Dendritic cell treated with granulocyte-macrophage colony-stimulating factor and Interleukin-4, amounts not matched to agents 40 ng/mL and 50 ng/mL, for 4 days (primary cell): ENCODE results near the gene DNAL1.
"Not testable (repeated sequence)": the region's sequence is repeated elsewhere in the genome, so short reads cannot be mapped to it uniquely, and the experiment has no call there.

Source experiments
- H3K27ac Mint-ChIP-seq: one replicate; pipeline ENCODE4 v1.8.0; 2022; ENCODE audit warnings: mild to moderate bottlenecking, mixed read lengths
- H3K27me3 Mint-ChIP-seq: one replicate; pipeline ENCODE4 v1.8.0; 2022; ENCODE audit warnings: mild to moderate bottlenecking, mixed read lengths
- H3K36me3 Mint-ChIP-seq: one replicate; pipeline ENCODE4 v1.8.0; 2022; ENCODE audit warnings: low read depth, mixed read lengths
- H3K4me1 Mint-ChIP-seq: one replicate; pipeline ENCODE4 v1.8.0; 2022; ENCODE audit warnings: low read depth, mixed read lengths
- H3K4me3 Mint-ChIP-seq: one replicate; pipeline ENCODE4 v1.8.0; 2022; ENCODE audit warnings: mild to moderate bottlenecking, moderate library complexity, mixed read lengths
- H3K9me3 Mint-ChIP-seq: one replicate; pipeline ENCODE4 v1.8.0; 2022; ENCODE audit warnings: mixed read lengths
- intact Hi-C: fragments of 100-400 bp; cut with micrococcal nuclease; formaldehyde crosslinking; loops from one replicate; pipeline ENCODE4 v1.15.0; 2022

Gene DNAL1

DNA sequence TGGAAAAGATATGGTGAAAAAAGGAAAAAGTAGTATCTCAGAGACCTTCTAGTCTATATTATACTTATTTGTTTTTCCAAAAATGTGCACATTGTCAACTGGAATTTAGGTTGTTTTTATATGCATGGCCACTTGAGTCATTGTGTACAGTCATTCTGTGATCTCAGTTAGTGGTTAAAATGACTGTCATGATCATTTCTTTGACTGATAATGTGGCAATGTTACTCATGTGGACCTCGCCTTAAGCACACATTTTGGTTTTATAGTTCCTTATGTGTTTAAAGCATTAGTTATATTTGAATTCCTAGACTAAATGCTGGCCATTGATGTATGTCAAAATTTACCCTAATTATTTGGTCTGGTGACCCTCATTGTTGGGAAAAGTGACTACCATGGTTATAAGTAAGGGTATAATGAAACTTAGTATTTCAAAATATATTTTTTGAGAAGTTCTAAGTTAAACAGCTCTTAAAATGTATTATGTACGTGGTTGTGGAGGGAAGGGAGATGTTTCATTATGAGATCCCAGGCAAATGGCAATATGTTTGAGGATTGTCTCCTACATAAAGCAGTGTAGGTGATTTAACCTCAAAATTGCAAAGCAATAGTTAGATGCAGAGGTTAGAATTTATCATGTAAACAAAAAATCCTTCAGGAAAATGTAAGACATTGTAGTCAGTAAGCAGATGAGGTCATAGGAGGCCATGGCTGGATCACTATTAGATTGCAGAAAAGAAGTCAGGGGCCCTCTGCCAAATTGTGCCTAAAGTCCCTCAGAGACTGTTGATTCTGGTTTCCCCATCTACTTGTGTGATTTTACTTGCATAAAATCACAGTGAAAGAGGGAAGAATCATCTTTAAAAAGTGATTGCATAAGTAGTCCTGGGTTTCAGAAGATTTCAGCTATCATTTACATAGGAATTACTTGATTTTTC is 51.9 kb downstream of the DNAL1 start:
- Mint-ChIP-seq H3K27ac (peak overlapping the region; percentile 66), H3K36me3 (no peaks in the 10 kb centered on the region), H3K27me3 (no peaks in the 10 kb centered on the region), H3K9me3 (no peaks in the 10 kb centered on the region), H3K4me1 (peaks cover 5% of the 10 kb centered on the region), H3K4me3 (no peak overlapping the region)
- intact Hi-C loops = no loop called here

- H3K9me3 Mint-ChIP-seq = no peaks in the 10 kb centered on the region
- no peak overlapping the region for H3K27ac Mint-ChIP-seq
- intact Hi-C loops = no loop called here
- no peak overlapping the region for H3K4me3 Mint-ChIP-seq
- H3K27me3 Mint-ChIP-seq = peaks cover 1% of the 10 kb centered on the region
- no peaks in the 10 kb centered on the region for H3K36me3 Mint-ChIP-seq
- H3K4me1 Mint-ChIP-seq = peaks cover 5% of the 10 kb centered on the region
These were observed 55.5 kb downstream of the DNAL1 start for GRCh38 chr14:73700325-73700724.

DNA sequence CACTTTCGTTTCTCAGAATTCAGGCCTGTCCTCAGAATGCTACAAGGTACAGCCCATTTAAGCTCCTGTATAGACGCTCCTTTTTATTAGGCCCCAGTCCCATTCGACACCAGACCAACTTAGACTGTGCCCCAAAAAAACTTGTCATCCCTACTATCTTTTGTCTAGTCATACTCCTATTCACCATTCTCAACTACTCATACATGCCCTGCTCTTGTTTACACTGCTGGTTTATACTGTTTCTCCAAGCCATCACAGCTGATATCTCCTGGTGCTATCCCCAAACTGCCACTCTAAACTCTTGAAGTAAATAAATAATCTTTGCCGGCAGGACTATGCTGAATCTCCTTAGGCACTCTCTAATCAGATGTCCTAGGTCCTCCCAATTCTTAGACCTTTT is 63.3 kb downstream of the DNAL1 start:
- H3K4me1 Mint-ChIP-seq = peaks cover 18% of the 10 kb centered on the region
- H3K27me3 Mint-ChIP-seq = peaks cover 15% of the 10 kb centered on the region
- intact Hi-C loops, H3K27ac Mint-ChIP-seq, H3K9me3 Mint-ChIP-seq, H3K4me3 Mint-ChIP-seq: not testable (repeated sequence)
- H3K36me3 Mint-ChIP-seq = peaks cover 10% of the 10 kb centered on the region

DNA sequence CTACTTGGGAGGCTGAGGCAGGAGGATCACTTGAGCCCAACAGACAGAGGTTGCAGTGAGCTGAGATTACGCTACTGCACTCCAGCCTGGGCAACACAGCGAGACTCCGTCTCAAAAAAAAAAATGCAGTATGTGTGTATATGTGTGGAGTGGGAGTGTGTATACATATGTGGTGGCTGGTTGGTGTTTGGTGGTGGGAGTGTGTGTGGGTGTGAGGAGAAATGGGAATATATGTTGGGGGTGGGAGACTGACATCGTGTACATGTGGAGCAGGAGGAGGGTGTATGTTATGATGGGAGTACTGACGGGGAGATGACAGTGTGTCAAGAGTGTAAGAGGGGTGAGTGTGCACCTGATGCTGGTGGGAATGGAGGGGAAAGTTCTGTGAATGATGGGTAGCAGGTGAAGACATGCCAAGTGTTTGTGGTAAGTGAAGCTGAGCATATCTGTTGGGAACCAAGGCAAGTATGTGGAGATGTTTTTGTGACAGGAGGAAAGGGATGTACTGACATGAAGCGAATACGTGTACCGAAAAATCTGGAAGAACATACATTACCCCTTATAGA is 65.2 kb downstream of the DNAL1 start:
- peaks cover 20% of the 10 kb centered on the region for H3K27me3 Mint-ChIP-seq
- no peaks in the 10 kb centered on the region for H3K9me3 Mint-ChIP-seq
- intact Hi-C loops = loop anchor here (10.0 kb wide), 2 partner anchors 65 to 305 kb away; partner anchors contain the start of genes BBOF1, DNAL1 and ENTPD5
- no peak overlapping the region for H3K4me3 Mint-ChIP-seq
- H3K27ac Mint-ChIP-seq = no peak overlapping the region
- H3K4me1 Mint-ChIP-seq = peaks cover 32% of the 10 kb centered on the region
- H3K36me3 Mint-ChIP-seq = peaks cover 21% of the 10 kb centered on the region

DNA sequence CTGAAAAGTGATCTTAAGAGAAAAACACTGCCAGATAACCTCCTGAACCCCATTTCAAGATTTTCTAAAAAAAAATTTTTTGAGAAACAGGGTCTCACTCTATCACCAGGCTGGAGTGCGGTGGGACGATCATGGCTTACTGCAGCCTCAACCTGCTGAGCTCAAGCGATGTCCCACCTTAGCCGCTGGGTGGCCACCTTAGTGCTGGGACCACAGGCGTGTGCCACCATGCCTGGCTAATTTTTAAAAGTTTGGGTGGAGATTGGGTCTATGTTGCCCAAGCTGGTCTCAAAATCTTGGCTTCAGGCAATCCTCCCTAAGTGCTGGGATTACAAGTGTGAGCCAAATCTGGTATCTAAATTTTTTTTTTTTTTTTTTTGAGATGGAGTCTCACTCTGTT is 66.0 kb downstream of the DNAL1 start:
- intact Hi-C loops = loop anchor here (10.0 kb wide), 2 partner anchors 66 to 304 kb away; partner anchors contain the start of genes BBOF1, DNAL1 and ENTPD5
- Mint-ChIP-seq H3K4me3 (no peak overlapping the region), H3K27ac (no peak overlapping the region), H3K4me1 (peaks cover 32% of the 10 kb centered on the region), H3K27me3 (peaks cover 20% of the 10 kb centered on the region), H3K36me3 (peaks cover 25% of the 10 kb centered on the region), H3K9me3 (no peaks in the 10 kb centered on the region)

GRCh38 chr14:73712071-73712506 is 67.3 kb downstream of the DNAL1 start:
- Mint-ChIP-seq H3K27ac (peak overlapping the region; percentile 91), H3K27me3 (peaks cover 20% of the 10 kb centered on the region), H3K4me3 (peak overlapping the region; percentile 97), H3K36me3 (peaks cover 39% of the 10 kb centered on the region), H3K9me3 (no peaks in the 10 kb centered on the region), H3K4me1 (peaks cover 32% of the 10 kb centered on the region)
- intact Hi-C loops = loop anchor here (10.0 kb wide), 2 partner anchors 67 to 303 kb away; partner anchors contain the start of genes BBOF1, DNAL1 and ENTPD5

DNA sequence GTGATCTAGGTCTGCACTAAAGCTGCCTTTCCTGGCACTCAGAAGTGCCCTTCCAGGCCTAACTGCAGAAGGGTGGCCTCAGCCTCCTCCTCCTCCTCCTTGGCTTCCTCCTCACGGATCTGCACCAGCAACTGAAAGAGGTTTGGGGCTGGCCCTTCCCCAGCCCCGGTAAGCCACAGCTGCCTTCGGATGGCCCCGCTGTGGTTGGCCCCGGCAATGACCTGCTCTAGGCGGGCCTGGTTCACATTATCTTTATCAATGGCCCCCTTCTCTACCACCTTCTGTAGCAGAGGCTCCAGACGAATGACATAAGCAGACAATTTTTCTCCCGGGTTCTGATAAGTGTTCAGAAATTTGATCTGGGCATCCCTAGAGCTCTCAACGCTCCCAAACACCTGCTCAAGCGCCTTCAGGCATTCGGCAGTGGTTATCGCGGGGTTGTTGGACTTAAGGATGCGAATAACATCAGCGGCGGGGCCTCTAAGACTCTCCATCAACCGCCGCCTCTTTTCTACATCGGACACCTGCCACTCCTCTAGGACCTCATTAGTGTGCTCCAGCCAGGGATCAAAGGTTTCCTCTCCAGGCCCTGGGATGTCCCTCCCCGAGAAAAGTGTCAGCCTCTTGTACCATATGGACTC is 67.9 kb downstream of the DNAL1 start:
- Mint-ChIP-seq H3K27ac (peak overlapping the region; percentile 91), H3K4me1 (peaks cover 32% of the 10 kb centered on the region), H3K36me3 (peaks cover 45% of the 10 kb centered on the region), H3K9me3 (no peaks in the 10 kb centered on the region), H3K4me3 (peak overlapping the region; percentile 97), H3K27me3 (peaks cover 20% of the 10 kb centered on the region)
- intact Hi-C loops = loop anchor here (10.0 kb wide), 2 partner anchors 68 to 302 kb away; partner anchors contain the start of genes BBOF1, DNAL1 and ENTPD5

- Mint-ChIP-seq H3K27me3 (peaks cover 20% of the 10 kb centered on the region), H3K4me3 (peak overlapping the region; percentile 97), H3K9me3 (no peaks in the 10 kb centered on the region), H3K4me1 (peaks cover 32% of the 10 kb centered on the region), H3K36me3 (peaks cover 51% of the 10 kb centered on the region), H3K27ac (peak overlapping the region; percentile 91)
- intact Hi-C loops = loop anchor here (10.0 kb wide), 2 partner anchors 69 to 301 kb away; partner anchors contain the start of genes BBOF1, DNAL1 and ENTPD5
These were observed 68.5 kb downstream of the DNAL1 start for GRCh38 chr14:73713206-73713802.

DNA sequence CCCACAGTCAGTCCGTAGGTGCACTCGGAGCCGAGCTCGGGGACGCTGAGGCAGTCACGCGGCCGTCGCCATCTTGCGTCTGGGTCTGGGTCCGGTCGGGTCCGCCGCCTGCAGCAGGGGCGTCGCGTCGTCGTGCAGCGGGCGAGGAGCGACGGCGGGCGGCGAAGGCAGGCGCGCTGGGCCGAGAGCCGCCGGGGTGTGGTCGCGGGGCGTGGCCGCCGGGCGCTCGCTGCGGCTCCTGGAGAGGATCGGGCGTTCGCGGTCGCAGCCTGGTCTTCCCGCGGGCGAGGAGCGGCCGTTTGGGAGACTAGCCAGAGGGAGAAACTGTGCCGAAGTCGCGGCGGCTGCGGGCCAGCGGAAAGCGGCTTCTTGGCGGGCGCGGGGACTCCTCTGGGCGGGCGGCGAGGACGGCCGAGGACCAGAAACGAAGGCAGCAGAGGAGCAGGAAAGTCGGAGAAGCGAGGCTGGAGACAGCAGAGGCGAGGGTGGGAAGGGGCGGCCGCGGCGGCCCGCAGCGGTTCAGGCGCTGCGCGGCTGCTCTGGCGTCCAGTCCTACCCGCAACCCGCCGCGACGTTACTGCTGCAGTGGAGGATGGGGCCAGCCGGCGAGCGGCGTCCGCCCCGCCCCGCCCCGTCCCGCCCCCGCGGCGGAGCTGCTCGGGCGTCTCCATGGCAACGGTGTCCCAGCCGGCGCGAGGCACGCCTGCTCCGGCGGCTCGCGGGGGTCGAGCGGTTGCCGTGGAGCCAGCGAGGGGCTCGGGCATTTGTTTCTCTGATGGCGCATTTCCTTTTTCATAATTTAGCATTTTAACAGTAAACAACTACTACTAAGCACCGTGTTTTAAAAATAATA is 69.2 kb downstream of the DNAL1 start, which contains the start of gene PNMA1:
Gene PNMA1, minus strand, starts transcription at position 582 of the 853 bp plus-strand sequence. CDS start 745 bp downstream, outside the sequence.
- peak within 1 kb of the TSS; percentile 91 for H3K27ac Mint-ChIP-seq
- intact Hi-C loops = loop anchor here (10.0 kb wide), 2 partner anchors 69 to 301 kb away; partner anchors contain the start of genes BBOF1, DNAL1 and ENTPD5
- H3K36me3 Mint-ChIP-seq = peaks cover 58% of the 10 kb centered on the region
- no peaks in the 10 kb centered on the region for H3K9me3 Mint-ChIP-seq
- peaks cover 20% of the 10 kb centered on the region for H3K27me3 Mint-ChIP-seq
- H3K4me1 Mint-ChIP-seq = peaks cover 32% of the 10 kb centered on the region
- H3K4me3 Mint-ChIP-seq = peak within 1 kb of the TSS; percentile 97

DNA sequence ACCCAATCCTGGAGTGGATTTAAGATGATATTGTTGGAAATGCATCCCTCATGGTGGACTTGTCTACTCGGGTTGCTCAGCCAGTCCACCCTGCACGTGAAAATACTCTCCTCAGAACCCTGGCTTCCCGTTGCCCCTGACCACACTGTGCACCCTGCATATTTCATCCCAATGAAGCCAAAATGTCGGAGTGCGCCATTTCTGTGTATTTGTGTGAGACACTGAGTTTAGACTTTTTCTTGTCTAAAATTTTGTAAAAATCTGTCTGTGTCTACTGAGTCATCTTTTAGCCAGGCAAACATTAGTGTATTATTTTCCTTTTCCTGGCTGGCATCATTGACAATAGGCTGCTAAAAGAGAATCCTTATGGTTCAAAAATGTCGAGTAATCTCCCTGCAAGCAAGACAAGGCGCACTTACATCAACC is 69.9 kb downstream of the DNAL1 start:
- intact Hi-C loops = loop anchor here (10.0 kb wide), 2 partner anchors 70 to 300 kb away; partner anchors contain the start of genes BBOF1, DNAL1 and ENTPD5
- Mint-ChIP-seq H3K9me3 (no peaks in the 10 kb centered on the region), H3K27ac (no peak overlapping the region), H3K27me3 (peaks cover 20% of the 10 kb centered on the region), H3K36me3 (peaks cover 65% of the 10 kb centered on the region), H3K4me1 (peaks cover 32% of the 10 kb centered on the region), H3K4me3 (peak overlapping the region; percentile 97)

- Mint-ChIP-seq H3K27ac (no peak overlapping the region), H3K27me3 (peaks cover 20% of the 10 kb centered on the region), H3K9me3 (no peaks in the 10 kb centered on the region)
These were observed 70.9 kb downstream of the DNAL1 start for GRCh38 chr14:73715707-73716106.

GRCh38 chr14:73717266-73717665 is 72.5 kb downstream of the DNAL1 start:
- H3K36me3 Mint-ChIP-seq = peaks cover 89% of the 10 kb centered on the region
- peaks cover 22% of the 10 kb centered on the region for H3K4me1 Mint-ChIP-seq
- H3K27ac Mint-ChIP-seq = no peak overlapping the region
- H3K4me3 Mint-ChIP-seq = no peak overlapping the region
- no peaks in the 10 kb centered on the region for H3K9me3 Mint-ChIP-seq
- intact Hi-C loops = loop anchor here (10.0 kb wide), 2 partner anchors 72 to 298 kb away; partner anchors contain the start of genes BBOF1, DNAL1 and ENTPD5
- H3K27me3 Mint-ChIP-seq = peaks cover 14% of the 10 kb centered on the region

More at GRCh38 chr14:73715707-73716106, 70.9 kb downstream of the DNAL1 start:
- Mint-ChIP-seq H3K4me1 (peaks cover 27% of the 10 kb centered on the region), H3K36me3 (peaks cover 75% of the 10 kb centered on the region), H3K4me3 (no peak overlapping the region)
- intact Hi-C loops = loop anchor here (10.0 kb wide), 2 partner anchors 71 to 299 kb away; partner anchors contain the start of genes BBOF1, DNAL1 and ENTPD5
